NCI-H2081 treated with DMSO at 0.1 percent for 48 hours (cell line): ENCODE results near the gene RHOD.
A peak's percentile ranks its signal among the peaks of the same experiment; 100 is the strongest.

ENCODE experiments used
- DNase-seq: peaks from one replicate; lab custom pipeline; 2025; lab: John Stamatoyannopoulos, UW

The RHOD gene

GRCh38 chr11:67032830-67033551 lies 23.7 kb upstream of the RHOD start:
- no peak for DNase-seq

- DNase-seq: no peak
Measured at GRCh38 chr11:67033661-67034166, 22.9 kb upstream of the RHOD start.

GRCh38 chr11:67034350-67034749 lies 22.3 kb upstream of the RHOD start:
- no peak for DNase-seq

- no peak for DNase-seq
Measured at GRCh38 chr11:67040147-67040546, 16.5 kb upstream of the RHOD start.

GRCh38 chr11:67041602-67042001 lies 15.0 kb upstream of the RHOD start:
- DNase-seq: no peak

GRCh38 chr11:67043572-67044349 lies 12.9 kb upstream of the RHOD start:
- no peak for DNase-seq

- DNase-seq: no peak
Measured at GRCh38 chr11:67044496-67044895, 12.2 kb upstream of the RHOD start.

GRCh38 chr11:67045314-67045713 lies 11.3 kb upstream of the RHOD start:
- DNase-seq: no peak

- DNase-seq: no peak
Measured at GRCh38 chr11:67048515-67049130, 8.0 kb upstream of the RHOD start.

GRCh38 chr11:67050139-67050538 lies 6.5 kb upstream of the RHOD start:
- no peak for DNase-seq

GRCh38 chr11:67051180-67051893 lies 5.3 kb upstream of the RHOD start:
- no peak for DNase-seq

GRCh38 chr11:67051945-67052488 lies 4.6 kb upstream of the RHOD start:
- DNase-seq: no peak

GRCh38 chr11:67052891-67053290 lies 3.8 kb upstream of the RHOD start:
- no peak for DNase-seq

GRCh38 chr11:67053896-67054329 lies 2.7 kb upstream of the RHOD start:
- DNase-seq: no peak

GRCh38 chr11:67054346-67054835 lies 2.3 kb upstream of the RHOD start:
- DNase-seq: no peak

- DNase-seq: peak; percentile 43
Measured at GRCh38 chr11:67054836-67055523, 1.7 kb upstream of the RHOD start.

- no peak for DNase-seq
Measured at GRCh38 chr11:67055812-67056211, 835 bp upstream of the RHOD start.

- DNase-seq: no peak
Measured at GRCh38 chr11:67057205-67057672, 592 bp downstream of the RHOD start.

GRCh38 chr11:67058506-67058905 lies 1.9 kb downstream of the RHOD start:
- no peak for DNase-seq

- DNase-seq: no peak
Measured at GRCh38 chr11:67059671-67060070, 3.0 kb downstream of the RHOD start.

- DNase-seq: no peak
Measured at GRCh38 chr11:67060111-67060522, 3.5 kb downstream of the RHOD start.
